GM18951 (cell line): ENCODE measurements around the gene RNF227.
"Not testable (repeated sequence)": the region's sequence is repeated elsewhere in the genome, so short reads cannot be mapped to it uniquely, and the experiment has no call there.

Experiments used
- POLR2A ChIP-seq: IDR thresholded peaks from 4 replicates; pipeline ENCODE4 v1.6.1; 2011; ENCODE audit warnings: mild to moderate bottlenecking; ENCODE audit not compliant: insufficient read length, insufficient read depth; ENCODE audit errors: extremely low read depth
- in situ Hi-C: fragments of 300-500 bp; cut with MboI; formaldehyde crosslinking; loops from one replicate; pipeline ENCODE4 v1.12.0; 2022; ENCODE audit warnings: low sequenced_read_pairs, mixed read lengths, inconsistent platforms; ENCODE audit not compliant: unreplicated experiment

The RNF227 gene

GRCh38 chr17:7880076-7880868 is 35.8 kb downstream of the RNF227 start:
- in situ Hi-C loops = no loop called here
- no peak for TF ChIP-seq POLR2A

DNA sequence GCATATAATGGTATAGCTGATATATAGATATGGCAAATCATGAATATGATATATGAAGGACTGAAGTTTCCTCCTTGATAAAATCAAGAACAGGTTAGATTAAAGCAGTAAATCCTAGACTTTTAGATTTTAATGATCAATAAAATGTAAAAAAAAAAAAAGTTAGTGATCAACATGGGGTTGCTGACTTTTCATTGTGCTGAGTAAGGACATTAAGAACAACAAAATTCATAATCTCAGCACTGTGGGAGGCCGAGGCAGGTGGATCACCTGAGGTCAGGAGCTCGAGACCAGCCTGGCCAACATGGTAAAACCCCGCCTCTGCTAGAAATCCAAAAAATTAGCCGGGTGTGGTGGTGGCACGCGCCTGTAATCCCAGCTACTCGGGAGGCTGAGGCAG is 37.9 kb downstream of the RNF227 start:
- no peak for TF ChIP-seq POLR2A
- in situ Hi-C loops = no loop called here

- TF ChIP-seq POLR2A = no peak
- in situ Hi-C loops = no loop called here
Observed at GRCh38 chr17:7875804-7876370, 40.2 kb downstream of the RNF227 start.

DNA sequence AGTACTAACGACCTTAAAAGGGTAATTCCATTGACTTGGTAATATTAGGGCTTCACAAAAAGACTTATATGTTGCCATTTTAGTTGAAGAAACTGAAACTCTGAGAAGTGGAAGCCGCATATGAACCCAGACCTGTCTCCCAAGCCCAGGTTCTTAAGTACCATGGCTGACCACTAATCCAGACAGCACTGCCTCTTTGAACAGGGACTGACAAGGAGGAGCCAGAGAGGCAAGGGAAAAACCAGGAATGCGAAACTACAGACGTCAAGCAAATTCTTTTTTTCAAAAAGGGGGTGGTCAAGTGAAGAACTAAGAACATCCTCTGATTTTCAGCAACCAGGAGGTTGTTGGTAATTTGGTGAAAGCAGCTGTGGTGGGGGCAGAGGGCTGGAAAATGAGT is 43.0 kb downstream of the RNF227 start:
- in situ Hi-C loops = no loop called here
- no peak for TF ChIP-seq POLR2A

GRCh38 chr17:7867881-7868329 is 48.2 kb downstream of the RNF227 start:
- in situ Hi-C loops = no loop called here
- TF ChIP-seq POLR2A = no peak

DNA sequence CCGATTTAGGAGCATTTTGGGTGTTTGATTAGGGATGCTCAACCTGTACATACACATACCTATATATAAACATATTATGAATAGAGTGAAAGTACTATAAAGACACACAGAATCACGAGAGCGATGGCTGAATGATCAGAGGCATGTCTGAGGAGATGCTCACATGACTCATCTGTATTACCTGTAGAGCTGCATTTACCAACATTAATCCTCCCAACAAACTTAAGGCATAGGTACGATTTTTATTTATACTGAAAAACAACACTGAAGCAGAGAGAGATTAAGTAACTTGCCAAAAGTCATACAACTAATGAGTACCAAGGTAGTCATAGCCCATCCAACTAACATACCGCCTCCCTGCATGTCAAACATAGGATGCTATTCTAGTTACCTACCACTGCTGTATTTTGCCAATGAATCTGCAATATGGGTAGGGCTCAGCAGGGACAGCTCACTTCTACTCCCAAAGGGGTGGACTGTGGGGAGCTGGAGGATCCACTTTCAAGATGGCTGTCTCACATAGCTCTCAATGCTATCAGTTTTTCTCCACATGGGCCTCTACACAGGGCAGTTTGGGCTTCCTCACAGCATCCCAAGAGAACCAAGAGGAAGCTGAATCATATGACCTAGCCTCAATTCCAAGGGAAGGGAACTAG is 51.0 kb downstream of the RNF227 start:
- in situ Hi-C loops = no loop called here
- no peak for TF ChIP-seq POLR2A

DNA sequence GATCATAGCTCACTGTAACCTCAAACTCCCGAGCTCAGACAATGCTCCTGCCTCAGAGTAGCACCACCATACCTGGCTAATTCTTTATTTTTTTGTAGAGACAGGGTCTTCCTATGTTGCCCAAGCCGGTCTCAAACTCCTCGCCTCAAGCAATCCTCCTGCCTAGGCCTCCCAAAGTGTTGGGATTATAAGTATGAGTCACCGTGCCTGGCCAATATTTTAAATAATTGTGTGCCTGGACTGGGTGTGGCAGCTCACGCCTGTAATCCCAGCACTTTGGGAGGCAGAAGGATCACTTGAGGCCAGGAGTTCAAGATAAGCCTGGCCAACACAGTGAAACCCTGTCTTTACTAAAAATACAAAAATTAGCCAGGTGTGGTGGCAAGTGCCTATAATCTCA is 51.7 kb downstream of the RNF227 start:
- in situ Hi-C loops = not testable (repeated sequence)
